ENCODE measurements around the gene TFPI.
"Not testable (repeated sequence)": the region's sequence is repeated elsewhere in the genome, so short reads cannot be mapped to it uniquely, and the experiment has no call there.

The TFPI gene

DNA sequence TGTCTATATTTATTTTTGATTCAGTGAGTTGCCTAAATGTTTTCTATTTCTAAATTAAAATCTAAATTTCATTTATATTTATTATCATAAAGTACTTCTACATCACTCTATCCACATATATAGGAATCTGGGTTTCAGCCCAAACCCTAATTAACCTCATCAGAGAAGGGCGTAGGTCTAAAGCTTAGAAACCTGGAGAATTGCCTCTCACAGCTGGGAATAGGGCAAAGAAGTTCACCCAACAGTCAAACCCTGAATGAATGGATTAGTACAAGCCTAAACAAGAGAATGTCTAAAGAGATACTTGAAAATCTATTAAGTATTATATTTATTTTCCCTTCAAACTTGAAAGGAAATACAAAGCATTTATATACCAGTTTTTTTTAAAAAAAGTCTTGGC, 26.2 kb downstream of the TFPI start:
- no peak for DNase-seq (ENCODE audit: low spot score)

DNA sequence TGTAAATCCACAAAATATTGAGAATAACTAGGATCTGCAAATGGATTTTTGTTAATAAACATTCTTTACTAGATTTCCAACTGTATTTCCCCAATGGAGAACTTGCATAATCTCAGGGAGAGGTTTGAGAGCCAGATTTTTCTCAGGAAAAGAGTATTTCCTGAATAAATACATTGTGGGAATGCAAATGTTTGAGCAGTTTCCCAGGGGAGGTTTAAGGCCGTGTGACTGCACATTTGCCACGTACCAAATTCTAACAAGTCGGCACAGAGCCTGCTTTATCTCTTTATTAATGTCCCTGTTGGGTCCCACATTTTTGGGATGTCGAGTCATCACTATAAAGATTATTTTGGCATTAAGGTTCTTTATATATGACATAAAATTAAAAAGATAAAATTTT, 27.0 kb downstream of the TFPI start:
- DNase-seq (ENCODE audit: low spot score) = no peak

DNA sequence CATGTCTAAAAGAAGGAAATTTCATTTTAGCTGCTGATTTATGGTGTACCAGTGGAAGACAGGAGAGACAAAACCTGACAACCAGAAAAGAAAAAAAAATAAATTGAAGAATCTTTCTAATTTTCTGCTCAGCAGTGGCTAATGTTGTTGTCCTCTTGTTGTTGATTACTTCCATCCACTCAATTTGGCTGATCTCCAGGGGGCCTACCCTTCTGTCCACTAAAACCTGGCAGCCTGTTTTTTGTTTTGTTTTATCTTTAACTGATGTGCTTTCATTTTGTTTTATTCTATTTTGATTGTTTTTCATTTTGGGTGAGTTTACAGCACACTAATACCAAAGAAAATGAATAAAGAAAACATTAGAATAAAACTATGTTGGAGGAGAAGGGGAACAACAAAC, 27.4 kb downstream of the TFPI start:
- no peak for DNase-seq (ENCODE audit: low spot score)

DNA sequence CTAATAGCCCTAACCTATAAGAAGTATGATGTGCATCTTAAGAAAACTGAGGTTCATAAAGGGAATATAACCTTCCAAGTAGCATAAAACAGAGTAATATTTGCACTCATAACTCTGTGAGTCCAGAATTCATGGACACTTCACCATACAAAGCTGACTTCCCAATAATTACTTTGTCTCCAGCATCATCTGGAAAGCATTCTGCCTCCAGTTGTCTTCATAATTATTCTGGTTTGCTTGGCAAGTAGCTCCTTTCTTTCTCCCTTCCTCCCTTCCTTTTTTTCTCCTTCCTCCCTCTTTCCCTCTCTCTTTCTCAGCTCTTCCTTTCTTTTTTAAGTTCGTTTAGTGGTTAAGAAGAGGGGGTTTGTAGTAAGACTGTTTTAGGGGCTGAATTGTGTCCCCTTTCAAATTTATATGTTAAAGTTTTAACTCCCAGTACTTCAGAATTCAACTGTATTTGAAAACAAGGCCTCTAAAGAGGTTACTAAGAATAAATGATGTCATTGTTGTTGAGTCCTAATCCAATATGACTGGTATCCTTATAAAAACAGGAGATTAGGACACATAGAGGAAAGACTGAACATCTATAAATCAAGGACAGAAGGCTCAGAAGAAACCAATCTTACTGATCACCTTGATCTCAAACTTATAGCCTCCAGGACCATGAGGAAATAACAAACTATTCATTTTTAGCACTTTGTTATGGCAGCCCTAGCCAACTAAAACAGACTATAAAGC, 28.9 kb downstream of the TFPI start:
- no peak for DNase-seq (ENCODE audit: low spot score)

DNA sequence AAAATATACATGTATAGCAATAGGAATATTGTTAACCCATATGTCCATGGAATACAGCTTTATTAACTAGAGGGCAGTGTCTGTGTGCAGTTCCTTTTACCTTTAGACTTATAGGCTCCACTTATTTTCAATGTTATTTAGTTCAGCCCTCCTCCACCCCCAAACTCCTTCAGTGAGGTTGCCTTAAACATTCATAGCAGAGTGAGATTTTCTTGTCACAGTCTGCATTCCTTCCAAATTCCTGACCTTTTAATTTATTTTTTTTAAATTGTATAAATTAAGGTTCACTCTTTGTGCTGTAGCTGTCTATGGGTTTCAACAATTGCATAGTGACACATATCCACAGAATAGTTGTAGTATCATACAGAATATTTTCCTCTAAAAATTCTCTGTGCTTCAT, 30.9 kb downstream of the TFPI start:
- no peak for DNase-seq (ENCODE audit: low spot score)

DNA sequence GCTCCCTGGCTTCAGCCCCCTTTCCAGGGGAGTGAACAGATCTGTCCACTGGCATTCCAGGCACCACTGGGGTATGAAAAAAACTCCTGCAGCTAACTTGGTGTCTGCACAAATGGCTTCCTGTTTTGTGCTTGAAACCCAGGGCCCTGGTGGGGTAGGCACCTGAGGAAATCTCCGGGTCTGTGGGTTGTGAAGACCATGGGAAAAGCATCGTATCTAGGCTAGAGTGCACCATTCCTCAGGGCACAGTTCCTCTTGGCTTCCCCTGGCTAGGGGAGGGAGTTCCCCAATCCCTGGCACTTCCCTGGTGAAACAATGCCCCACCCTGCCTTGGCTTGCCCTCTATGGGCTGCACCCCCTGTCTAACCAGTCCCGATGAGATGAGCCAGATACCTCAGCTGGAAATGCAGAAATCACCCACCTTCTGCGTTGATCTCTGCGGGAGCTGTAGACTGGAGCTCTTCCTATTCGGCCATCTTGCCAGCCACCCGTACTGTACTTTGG, 34.1 kb downstream of the TFPI start:
- DNase-seq (ENCODE audit: low spot score) = no peak

DNA sequence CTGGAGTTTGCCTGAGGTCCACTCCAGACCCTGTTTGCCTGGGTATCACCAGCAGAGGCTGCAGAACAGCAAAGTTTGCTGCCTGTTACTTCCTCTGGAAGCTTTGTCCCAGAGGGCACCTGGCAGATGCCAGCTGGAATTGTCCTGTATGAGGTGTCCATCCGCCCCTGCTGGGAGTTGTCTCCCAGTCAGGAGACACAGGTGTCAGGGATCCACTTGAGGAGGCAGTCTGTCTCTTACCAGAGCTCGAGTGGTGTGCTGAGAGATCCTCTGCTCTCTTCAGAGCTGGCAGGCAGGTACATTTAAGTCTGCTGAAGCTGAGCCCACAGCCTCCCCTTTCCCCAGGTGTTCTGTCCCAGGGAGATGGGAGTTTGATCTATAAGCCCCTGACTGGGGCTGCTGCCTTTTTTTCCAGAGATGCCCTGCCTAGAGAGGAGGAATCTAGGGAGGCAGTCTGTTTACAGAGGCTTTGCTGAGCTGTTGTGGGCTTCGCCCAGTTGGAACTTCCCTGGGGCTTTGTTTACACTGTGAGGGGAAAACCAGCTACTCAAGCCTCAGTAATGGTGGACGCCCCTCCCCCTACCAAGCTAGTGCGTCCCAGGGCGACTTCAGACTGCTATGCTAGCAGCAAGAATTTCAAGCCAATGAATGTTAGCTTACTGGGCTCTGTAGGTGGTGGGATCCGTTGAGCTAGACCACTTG, 34.7 kb downstream of the TFPI start:
- DNase-seq (ENCODE audit: low spot score) = no peak

DNA sequence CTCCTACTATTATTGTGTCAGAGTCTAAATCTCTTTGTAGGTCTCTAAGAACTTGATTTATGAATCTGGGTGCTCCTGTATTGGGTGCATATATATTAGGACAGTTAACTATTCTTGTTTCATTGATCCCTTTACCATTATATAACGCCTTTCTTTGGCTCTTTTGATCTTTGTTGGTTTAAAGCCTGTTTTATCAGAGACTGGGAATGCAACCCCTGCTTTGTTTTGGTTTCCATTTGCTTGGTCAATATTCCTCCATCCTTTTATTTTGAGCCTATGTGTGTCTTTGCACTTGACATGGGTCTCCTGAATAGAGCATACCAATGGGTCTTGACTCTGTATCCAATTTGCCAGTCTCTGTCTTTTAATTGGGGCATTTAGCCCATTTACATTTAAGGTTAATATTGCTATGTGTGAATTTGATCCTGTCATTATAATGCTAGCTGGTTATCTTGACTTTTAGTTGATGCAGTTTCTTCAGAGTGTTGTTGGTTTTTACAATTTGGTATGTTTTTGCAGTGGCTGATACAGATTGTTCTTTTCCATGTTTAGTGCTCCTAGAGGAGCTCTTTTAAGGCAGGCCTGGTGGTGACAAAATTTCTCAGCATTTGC, 36.4 kb downstream of the TFPI start:
- DNase-seq (ENCODE audit: low spot score) = not testable (repeated sequence)

DNA sequence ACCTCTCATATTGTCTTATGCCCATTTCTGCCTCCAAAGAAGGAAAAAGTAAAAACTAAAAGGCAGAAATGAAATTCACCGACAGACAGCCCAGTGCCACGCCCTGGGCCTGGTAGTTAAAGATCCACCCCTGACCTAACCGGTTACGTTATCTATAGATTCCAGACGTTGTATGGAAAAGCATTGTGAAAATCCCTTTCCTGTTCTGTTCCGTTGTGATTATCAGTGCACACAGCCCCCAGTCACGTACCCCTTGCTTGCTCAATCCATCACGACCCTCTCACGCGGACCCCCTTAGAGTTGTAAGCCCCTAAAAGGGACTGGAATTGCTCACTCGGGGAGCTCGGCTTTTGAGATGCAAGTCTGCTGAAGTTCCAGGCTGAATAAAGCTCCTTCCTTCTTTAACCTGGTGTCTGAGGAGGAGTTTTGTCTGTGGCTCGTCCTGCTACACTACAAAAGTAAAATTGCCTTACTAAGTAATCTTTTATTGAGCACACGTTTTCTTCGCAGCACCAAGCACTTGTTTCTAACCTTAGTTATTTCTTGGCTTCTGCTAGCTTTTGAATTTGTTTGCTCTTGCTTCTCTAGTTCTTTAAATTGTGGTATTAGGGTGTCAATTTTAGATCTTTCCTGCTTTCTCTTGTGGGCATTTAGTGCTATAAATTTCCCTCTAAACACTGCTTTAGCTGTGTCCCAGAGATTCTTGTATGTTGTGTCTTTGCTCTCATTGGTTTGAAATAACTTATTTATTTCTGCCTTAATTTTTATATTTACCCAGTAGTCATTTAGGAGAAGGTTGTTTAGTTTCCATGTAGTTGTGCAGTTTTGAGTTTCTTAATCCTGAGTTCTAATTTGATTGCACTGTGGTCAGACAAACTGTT, 37.4 kb downstream of the TFPI start:
- not testable (repeated sequence) for DNase-seq (ENCODE audit: low spot score)

DNA sequence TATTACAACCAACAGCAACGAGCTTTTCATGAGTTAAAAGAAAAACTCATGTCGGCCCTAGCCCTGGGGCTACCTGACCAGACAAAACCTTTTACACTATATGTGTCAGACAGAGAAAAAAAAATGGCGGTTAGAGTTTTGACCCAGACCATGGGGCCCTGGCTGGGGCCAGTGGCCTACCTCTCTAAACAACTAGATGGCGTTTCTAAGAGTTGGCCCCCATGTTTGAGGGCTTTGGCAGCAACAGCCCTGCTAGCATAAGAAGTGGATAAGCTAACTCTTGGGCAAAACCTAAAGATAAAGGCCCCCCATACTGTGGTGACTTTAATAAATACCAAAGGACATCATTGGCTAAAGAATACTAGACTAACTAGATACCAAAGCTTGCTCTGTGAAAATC, 39.3 kb downstream of the TFPI start:
- no peak for DNase-seq (ENCODE audit: low spot score)

DNA sequence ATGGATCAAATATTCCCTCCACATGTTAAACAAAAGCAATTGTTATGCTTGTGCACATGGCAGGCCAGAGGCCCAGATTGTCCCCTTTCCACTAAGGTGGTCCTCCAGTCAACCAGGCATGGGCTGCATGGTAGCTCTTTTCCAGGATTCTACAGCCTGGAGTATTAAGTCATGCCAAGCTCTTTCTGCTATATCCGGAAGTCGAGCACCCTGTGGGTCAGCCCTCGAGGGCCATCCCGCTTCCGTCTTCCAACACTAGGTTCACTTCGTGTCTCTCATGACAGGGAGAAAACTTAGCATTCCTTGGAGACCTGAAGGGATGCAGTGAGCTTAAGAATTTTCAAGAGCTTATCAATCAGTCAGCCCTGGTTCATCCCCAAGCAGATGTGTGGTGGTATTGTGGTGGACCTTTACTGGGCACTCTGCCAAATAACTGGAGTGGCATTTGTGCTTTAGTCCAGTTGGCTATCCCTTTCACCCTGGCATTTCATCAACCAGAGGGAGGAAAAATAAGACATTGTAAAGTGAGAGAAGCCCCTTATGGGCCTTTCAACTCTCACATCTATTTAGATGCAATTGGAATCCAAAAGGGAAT, 39.9 kb downstream of the TFPI start:
- DNase-seq (ENCODE audit: low spot score) = not testable (repeated sequence)

DNA sequence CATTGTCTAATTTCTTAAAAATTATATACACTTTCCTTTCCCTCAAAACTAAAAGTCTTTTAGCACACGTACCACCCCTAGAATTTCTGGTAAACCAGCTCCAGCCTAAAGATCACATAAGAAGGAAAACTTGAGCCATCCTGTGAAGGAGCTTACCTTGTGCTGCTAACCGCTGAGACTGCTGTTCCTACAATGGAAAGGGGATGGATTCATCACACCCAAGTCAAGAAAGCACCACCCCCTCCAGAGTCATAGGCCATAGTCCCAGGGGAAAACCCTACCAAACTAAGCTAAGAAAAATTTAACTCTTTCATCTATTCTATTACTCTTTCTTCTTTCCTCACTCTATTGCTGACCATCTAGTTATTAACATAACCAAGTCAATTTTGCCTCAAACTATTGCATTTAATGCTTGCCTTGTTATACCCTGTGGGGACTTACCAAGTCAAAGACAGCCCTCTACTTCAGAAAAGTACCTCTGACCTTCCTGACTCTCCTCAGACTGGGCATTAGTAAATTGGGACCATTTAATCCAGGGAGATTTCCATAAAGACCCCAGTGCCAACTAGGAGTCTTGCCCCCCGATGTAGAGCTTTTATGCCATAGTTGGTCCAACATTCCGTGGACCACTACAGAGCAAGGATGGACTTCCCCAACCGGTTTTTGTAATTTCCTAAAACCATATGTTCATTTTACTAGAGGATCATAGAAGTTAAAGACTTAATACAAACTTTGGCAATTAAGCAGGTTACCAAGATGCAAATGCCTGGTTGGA, 40.6 kb downstream of the TFPI start:
- DNase-seq (ENCODE audit: low spot score) = not testable (repeated sequence)

DNA sequence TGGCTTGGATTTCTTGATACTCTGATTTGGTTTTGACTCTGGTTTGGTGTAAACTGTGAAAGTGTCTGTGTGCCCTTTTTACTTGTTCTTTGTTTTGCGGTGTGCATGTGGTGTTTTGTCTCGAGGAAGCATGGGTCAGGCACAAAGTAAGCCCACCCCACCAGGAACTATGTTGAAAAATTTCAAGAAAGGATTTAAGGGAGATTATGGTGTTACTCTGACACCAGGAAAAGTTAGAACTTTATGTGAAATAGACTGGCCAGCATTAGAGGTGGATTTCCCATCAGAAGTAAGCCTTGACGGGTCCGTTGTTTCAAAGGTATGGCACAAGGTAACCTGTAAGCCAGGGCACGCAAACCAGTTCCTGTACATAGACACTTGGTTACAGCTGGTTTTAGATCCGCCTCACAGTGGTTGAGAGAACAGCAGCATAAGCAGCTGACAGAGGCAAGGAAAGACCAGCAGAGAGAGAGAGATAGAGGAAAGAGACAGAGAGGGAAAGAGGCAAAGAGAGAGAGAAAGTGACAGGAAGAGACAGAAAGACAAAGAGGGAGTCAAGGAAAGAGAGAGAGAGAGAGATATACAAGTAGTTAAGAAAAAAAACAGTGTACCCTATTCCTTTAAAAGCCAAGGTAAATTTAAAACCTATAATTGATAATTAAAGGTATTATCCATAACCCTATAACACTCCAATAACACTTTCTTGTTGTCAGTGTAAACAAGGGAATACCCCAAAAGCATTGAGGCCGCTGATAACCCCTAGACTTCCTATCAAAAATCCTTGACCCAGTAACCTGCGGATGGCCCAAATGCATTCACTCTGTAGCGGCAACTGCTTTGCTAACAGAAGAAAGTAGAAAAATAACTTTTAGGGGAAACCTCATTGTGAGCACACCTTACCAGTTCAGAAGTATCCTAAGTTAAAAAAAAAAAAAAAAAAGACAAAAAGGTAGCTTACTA, 42.6 kb downstream of the TFPI start:
- DNase-seq (ENCODE audit: low spot score) = no peak

DNA sequence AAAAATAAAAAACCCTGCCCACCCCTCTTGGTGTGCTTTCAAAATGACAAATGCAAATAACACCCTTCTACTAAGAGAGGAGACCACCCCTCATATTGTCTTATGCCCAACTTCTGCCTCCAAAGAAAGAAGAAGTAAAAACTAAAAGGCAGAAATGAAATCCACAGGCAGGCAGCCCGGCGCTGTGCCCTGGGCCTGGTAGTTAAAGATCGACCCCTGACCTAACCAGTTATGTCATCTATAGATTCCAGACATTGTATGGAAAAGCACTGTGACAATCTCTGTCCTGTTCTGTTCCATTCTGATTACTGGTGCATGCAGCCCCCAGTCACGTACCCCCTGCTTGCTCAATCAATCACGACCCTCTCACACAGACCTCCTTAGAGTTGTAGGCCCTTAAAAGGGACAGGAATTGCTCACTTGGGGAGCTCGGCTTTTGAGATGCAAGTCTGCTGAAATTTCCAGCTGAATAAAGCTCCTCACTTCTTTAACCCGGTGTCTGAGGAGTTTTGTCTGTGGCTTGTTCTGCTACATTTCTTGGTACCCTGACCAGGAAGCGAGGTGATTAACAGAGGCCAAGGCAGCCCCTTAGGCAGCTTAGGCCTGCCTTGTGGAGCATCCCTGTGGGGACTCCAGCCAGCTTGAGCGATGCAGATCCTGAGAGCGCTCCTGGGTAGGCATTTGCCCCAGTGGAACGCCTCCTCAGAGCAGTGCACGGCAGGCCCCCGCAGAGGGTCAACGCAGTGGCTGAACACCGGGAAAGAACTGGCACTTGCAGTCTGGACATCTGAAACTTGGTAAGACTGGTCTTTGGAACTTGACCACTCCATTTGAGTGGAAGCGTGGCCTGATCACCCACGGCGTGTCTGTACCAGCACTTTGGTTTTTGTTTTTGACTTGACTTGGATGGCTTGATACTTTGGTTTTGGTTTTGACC, 43.5 kb downstream of the TFPI start:
- DNase-seq (ENCODE audit: low spot score) = not testable (repeated sequence)

DNA sequence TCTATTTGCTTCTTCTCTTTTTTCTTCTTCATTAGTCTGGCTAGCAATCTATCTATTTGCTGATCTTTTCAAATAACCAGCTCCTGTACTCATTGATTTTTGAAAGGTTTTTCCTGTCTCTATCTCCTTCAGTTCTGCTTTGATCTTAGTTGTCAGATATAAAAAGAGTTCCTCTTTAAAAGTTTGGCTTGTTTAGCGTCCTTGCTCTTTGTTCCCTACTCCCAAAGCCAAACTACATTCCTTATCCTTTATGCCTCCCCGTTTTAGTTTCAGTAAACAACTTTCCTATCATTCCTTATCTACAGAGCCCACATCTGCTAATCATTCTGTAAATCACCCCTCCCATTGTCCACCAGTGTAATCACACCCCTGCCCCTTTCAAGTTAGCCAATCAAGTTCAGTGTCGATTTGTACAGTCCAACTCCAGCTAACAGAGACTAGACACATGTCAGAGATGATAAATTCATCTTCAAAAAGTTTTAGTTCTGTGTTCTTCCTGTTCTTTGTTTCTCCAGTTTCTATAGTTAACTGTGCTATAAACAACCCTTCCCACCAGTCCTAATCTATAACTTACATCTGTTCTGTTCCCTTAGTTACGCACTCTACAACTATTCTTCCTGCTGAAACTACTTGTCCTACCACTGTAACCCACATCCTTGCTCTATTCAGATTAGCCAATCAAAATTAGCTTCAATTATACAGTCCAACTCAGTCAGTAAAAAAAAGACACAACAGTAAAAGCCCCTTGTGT, 44.4 kb downstream of the TFPI start:
- no peak for DNase-seq (ENCODE audit: low spot score)

DNA sequence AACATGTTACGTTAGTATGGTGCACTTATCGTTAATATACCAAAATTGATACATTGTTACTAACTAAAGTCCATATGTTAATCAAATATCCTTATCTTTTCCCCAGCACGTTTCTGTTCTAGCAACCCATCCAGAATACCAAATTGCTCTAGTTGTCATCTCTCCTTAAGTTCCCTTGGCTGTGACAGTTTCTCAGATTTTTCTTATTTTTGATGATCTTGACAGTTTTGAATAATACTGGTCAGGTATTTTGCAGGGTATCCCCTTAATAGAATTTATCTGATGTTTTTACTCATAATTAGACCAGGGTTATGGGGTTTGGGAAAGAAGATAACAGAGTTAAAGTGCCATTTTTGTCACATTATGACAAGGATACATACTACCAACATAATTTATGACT, 47.8 kb downstream of the TFPI start:
- DNase-seq (ENCODE audit: low spot score) = no peak

DNA sequence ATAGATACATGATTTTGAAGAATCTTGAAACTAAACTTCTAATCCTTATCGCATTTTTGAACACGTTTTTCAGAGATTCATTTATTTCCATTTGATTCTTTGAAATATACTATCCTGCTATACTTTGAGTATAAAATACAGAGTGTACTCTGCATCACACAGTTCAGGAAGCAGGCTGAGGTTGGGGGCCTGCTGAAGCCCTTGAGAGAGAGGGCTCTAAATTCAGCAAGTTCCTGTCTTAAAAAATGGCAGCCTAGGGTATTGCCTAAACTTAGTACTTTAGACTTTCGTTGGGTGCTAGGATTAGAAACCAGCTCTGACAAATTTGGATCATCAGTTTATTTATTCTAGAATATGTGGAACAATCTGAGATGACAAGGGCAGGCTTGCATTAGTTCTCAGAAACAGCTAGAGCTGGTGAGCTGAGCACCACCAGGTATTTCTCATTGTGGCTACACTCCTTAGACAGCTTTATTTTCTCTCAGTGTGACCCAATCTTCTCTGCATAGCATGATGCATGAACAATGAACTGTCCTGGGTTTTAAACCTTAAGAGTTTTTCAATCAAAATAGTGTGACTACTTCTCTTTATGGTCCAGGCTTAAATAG, 49.1 kb downstream of the TFPI start:
- no peak for DNase-seq (ENCODE audit: low spot score)
